Glutamatergic neuron (in vitro differentiated cells): ENCODE data around the gene KCNJ12. TPM values are rescaled to one million over a fixed set of nuclear protein-coding genes. Genes with fewer than 3 reads are reported as not detected.
A peak's percentile ranks its signal among the peaks of the same experiment; 100 is the strongest.

Source experiments
- DNase-seq: peaks from one replicate; pipeline ENCODE4 v3.0.0; 2022
- H3K27ac Mint-ChIP-seq: one replicate; pipeline ENCODE4 v1.8.0; 2020; ENCODE audit warnings: mild to moderate bottlenecking, mixed read lengths, inconsistent platforms; ENCODE audit not compliant: unreplicated experiment
- H3K27me3 Mint-ChIP-seq: one replicate; pipeline ENCODE4 v1.8.0; 2020; ENCODE audit warnings: mild to moderate bottlenecking, moderate library complexity, mixed read lengths, inconsistent platforms; ENCODE audit not compliant: unreplicated experiment
- H3K36me3 Mint-ChIP-seq: one replicate; pipeline ENCODE4 v1.8.0; 2020; ENCODE audit warnings: mild to moderate bottlenecking, mixed read lengths, inconsistent platforms; ENCODE audit not compliant: unreplicated experiment
- H3K4me1 Mint-ChIP-seq: one replicate; pipeline ENCODE4 v1.8.0; 2020; ENCODE audit warnings: mild to moderate bottlenecking, low read depth, mixed read lengths, inconsistent platforms; ENCODE audit not compliant: unreplicated experiment
- H3K4me3 Mint-ChIP-seq: one replicate; pipeline ENCODE4 v1.8.0; 2020; ENCODE audit warnings: mild to moderate bottlenecking, mixed read lengths, inconsistent platforms; ENCODE audit not compliant: unreplicated experiment
- H3K9me3 Mint-ChIP-seq: one replicate; pipeline ENCODE4 v1.8.0; 2020; ENCODE audit warnings: mild to moderate bottlenecking, moderate library complexity, mixed read lengths, inconsistent platforms; ENCODE audit not compliant: unreplicated experiment
- total RNA-seq: library from RNA; stranded (reverse); fragmentation: NEBNext Ultra II Directional; extraction: Animal tissue kit (Norgen Biotek cat#: 25700); gene quantifications from one replicate; pipeline ENCODE4 v1.2.1, GENCODE V29; 2021; ENCODE audit not compliant: unreplicated experiment
- TF ChIP-seq, protein P1 (sequence below): fragments of 200-600 bp; sonication (generic); IDR thresholded peaks from one replicate; pipeline ENCODE4 v1.5.0; 2021; ENCODE audit not compliant: partially characterized antibody, unreplicated experiment

KCNJ12 gene
- total RNA-seq, 1 donor from 2014 or later: 9.6 TPM

DNA sequence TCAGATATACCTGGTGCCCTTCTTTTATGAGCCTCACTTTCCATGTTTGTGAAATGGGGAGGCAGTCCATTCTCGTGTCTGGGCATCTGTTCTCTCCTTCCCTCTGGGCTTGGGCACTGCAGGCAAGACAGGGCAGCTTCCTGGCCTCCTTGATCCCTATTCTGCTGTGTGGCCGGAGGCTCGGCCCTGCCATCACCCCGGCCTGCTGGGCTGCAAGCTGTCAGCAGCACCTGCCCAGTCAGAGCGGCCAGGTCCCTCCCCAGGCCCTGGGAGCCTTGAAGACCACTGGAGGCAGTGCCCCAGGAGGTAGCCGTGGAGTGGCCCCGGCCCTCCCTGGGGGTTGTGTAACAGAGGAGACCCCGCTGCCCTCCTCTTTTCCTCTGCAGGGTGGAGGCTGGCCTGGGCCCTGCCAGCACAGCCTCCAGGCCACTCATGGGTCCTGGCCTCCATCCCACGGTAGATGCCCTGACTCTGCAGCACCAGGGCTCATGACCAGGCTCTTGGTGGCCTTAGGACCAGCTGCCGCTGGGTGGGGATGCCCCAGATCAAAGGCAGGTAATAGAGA is 9.2 kb downstream of the KCNJ12 start:
- DNase-seq: no peak
- H3K36me3 Mint-ChIP-seq: no peaks in the 10 kb centered on the region
- no peak overlapping the region for H3K27ac Mint-ChIP-seq
- H3K4me1 Mint-ChIP-seq: peaks cover 9% of the 10 kb centered on the region
- no peak overlapping the region for H3K4me3 Mint-ChIP-seq
- H3K9me3 Mint-ChIP-seq: peaks cover 2% of the 10 kb centered on the region
- H3K27me3 Mint-ChIP-seq: peaks cover 4% of the 10 kb centered on the region
- TF ChIP-seq, protein P1, sequence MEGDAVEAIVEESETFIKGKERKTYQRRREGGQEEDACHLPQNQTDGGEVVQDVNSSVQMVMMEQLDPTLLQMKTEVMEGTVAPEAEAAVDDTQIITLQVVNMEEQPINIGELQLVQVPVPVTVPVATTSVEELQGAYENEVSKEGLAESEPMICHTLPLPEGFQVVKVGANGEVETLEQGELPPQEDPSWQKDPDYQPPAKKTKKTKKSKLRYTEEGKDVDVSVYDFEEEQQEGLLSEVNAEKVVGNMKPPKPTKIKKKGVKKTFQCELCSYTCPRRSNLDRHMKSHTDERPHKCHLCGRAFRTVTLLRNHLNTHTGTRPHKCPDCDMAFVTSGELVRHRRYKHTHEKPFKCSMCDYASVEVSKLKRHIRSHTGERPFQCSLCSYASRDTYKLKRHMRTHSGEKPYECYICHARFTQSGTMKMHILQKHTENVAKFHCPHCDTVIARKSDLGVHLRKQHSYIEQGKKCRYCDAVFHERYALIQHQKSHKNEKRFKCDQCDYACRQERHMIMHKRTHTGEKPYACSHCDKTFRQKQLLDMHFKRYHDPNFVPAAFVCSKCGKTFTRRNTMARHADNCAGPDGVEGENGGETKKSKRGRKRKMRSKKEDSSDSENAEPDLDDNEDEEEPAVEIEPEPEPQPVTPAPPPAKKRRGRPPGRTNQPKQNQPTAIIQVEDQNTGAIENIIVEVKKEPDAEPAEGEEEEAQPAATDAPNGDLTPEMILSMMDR: no peak

DNA sequence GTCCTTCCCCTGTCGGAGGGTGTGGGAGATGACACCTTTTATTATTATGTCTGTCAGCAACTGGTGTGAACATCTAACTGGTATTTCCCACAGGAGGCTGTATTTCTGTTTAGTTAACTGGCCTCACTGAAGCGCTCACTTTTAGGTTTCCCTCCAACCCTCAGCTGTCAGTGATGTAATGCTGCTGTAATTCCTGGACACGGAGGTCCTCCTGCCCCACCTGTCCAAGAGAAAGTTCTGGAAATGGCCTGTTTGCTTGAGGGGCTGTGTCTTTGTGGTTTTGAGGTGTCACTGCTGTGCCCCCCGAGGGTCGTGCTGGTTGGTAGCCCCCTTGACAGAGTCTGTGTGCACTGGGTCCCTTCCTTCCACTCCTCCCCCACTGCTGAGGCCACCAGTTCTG is 11.5 kb downstream of the KCNJ12 start:
- peaks cover 2% of the 10 kb centered on the region for H3K9me3 Mint-ChIP-seq
- TF ChIP-seq, protein P1: no peak
- peak overlapping the region; percentile 25 for H3K4me3 Mint-ChIP-seq

DNA sequence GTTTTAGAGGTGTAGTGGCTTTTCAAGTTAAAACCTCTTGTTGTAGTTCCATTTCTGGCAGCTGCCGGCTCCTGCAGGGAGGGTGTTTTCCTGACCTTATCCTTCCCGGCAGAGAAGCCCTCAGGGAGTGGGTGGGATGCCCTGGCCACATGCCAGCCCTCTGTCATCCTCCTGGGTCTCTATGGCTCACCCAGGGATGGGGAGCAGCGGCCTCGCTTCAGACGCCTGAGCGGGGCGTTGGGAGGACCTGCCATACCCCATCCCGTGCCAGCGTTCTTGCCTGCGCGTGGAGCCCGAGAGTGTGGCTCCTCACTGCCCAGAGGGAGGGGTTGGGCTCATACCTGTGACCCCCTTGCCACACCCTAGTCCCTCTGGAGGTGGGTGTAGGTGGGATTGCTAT is 11.9 kb downstream of the KCNJ12 start:
- Mint-ChIP-seq H3K4me1 (peaks cover 11% of the 10 kb centered on the region), H3K36me3 (no peaks in the 10 kb centered on the region)

More for the DNA sequence above, 11.5 kb downstream of the KCNJ12 start:
- Mint-ChIP-seq H3K27ac (peak overlapping the region; percentile 39), H3K4me1 (peaks cover 10% of the 10 kb centered on the region), H3K27me3 (peaks cover 3% of the 10 kb centered on the region), H3K36me3 (no peaks in the 10 kb centered on the region)
- DNase-seq: no peak

DNA sequence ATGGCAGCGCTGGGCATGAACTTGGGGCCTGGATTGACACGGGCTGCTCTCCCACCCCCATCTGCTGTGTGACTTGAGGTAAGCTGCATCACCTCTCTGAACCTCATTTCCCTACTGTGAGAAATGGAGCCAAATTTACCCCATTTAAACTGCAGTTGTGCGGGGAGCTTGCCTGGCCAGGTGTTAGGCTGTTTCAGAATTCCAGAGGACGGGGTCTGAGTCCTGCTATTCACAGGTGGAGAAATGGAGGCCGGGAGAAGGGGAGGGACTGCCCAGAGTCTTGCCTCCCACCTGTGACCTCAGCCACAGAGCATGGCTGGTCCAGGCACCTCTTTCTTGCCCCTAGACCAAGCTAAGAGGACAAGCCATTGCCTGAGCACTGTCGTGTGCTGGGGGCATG is 12.8 kb downstream of the KCNJ12 start:
- no peaks in the 10 kb centered on the region for H3K36me3 Mint-ChIP-seq
- H3K4me1 Mint-ChIP-seq: peaks cover 14% of the 10 kb centered on the region
- H3K9me3 Mint-ChIP-seq: peaks cover 2% of the 10 kb centered on the region
- H3K27ac Mint-ChIP-seq: no peak overlapping the region
- no peak for DNase-seq
- H3K4me3 Mint-ChIP-seq: no peak overlapping the region
- TF ChIP-seq, protein P1: no peak
- H3K27me3 Mint-ChIP-seq: peaks cover 5% of the 10 kb centered on the region

More for the DNA sequence above, 11.9 kb downstream of the KCNJ12 start:
- TF ChIP-seq, protein P1: no peak
- Mint-ChIP-seq H3K4me3 (peak overlapping the region; percentile 25), H3K9me3 (peaks cover 2% of the 10 kb centered on the region), H3K27ac (peak overlapping the region; percentile 39), H3K27me3 (peaks cover 5% of the 10 kb centered on the region)
- DNase-seq: no peak

DNA sequence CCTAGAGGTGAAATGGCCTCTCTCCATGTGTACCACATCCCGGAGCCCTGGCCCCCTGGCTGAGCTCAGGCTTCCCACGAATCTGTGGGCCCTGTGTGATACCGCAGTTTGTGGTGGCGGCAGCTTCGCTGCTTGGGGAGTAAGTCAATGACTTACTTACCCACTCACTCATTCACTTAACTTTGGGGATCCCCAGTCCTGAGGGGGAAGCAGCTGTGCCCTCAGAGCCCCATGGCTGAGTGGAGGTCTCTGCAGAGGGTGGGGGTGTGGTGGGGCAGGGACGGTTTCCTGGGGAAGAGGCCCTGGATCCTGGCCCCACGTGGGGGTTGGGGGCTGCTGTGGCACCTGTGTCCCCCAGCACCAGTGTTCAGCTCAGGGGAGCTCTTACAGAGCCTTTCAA is 13.2 kb downstream of the KCNJ12 start:
- DNase-seq: no peak
- no peak overlapping the region for H3K27ac Mint-ChIP-seq
- no peaks in the 10 kb centered on the region for H3K36me3 Mint-ChIP-seq
- peaks cover 14% of the 10 kb centered on the region for H3K4me1 Mint-ChIP-seq
- no peak overlapping the region for H3K4me3 Mint-ChIP-seq
- peaks cover 6% of the 10 kb centered on the region for H3K27me3 Mint-ChIP-seq
- TF ChIP-seq, protein P1: no peak
- peaks cover 2% of the 10 kb centered on the region for H3K9me3 Mint-ChIP-seq
